ENCODE results near the gene ARHGEF7.

DNA sequence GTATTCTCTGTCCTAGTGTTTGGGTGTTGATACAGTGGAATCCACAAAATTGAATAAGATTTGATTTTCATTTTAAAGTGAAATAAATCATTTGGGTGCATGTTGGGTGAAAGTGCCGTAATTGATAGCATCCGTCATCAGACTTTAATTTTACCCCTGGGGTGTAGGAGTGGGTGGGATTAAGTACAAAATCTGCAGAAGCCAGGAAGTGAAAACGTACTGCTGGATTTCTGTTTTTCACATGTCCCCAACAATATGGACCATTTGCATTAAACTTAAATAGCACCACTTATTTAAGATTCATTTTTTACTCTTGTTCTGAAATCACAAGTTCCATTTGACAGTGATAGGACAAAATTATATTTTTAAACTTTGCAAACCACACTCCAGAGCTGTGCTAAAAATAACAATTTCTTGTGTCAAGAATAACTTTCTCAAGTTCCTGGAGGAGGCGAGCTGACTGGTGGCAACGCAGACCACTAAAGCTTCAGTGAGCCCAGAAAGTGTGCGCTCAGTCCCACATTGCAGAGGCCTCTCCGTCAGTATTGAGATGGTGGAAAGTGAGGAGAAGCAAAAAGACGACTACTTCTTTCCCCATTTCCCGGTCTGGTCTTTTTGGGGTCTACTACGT, 71.3 kb downstream of the ARHGEF7 start:
- TF ChIP-seq, protein P1, sequence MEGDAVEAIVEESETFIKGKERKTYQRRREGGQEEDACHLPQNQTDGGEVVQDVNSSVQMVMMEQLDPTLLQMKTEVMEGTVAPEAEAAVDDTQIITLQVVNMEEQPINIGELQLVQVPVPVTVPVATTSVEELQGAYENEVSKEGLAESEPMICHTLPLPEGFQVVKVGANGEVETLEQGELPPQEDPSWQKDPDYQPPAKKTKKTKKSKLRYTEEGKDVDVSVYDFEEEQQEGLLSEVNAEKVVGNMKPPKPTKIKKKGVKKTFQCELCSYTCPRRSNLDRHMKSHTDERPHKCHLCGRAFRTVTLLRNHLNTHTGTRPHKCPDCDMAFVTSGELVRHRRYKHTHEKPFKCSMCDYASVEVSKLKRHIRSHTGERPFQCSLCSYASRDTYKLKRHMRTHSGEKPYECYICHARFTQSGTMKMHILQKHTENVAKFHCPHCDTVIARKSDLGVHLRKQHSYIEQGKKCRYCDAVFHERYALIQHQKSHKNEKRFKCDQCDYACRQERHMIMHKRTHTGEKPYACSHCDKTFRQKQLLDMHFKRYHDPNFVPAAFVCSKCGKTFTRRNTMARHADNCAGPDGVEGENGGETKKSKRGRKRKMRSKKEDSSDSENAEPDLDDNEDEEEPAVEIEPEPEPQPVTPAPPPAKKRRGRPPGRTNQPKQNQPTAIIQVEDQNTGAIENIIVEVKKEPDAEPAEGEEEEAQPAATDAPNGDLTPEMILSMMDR (IDR thresholded peaks at IDR 0.05; ENCODE audit: low read depth, low read length), result no peak
- no peak for TF ChIP-seq EZH2phosphoT487 (IDR thresholded peaks at IDR 0.05; ENCODE audit: low read depth)

Data from OCI-LY3 (cell line).